Colonic mucosa (tissue), 4 donors: ENCODE measurements around the gene NR1H3. TPM values are rescaled to one million over a fixed set of nuclear protein-coding genes. Genes with fewer than 3 reads are reported as not detected.
"Not testable (repeated sequence)": the region's sequence is repeated elsewhere in the genome, so short reads cannot be mapped to it uniquely, and the experiment has no call there.

ENCODE experiments used
- DNase-seq: peaks from one replicate; pipeline ENCODE4 v3.0.0-alpha.2; 2020
- H3K27ac ChIP-seq: fragments of 200-600 bp; one replicate; pipeline ENCODE4 v1.8.0; 2021
- H3K27me3 ChIP-seq: fragments of 200-600 bp; one replicate; pipeline ENCODE4 v1.8.0; 2021
- H3K36me3 ChIP-seq: fragments of 200-600 bp; one replicate; pipeline ENCODE4 v1.8.0; 2021
- H3K4me1 ChIP-seq: fragments of 200-600 bp; one replicate; pipeline ENCODE4 v1.8.0; 2021; ENCODE audit warnings: mild to moderate bottlenecking
- H3K4me3 ChIP-seq: fragments of 200-600 bp; one replicate; pipeline ENCODE4 v1.8.0; 2021
- H3K9ac ChIP-seq, 2 donors: one replicate each; pipeline ENCODE4 v1.7.0; 2013; ENCODE audit warnings: control low read depth in 2 of 2, low read depth in 2 of 2, low read length in 2 of 2
- H3K9me3 ChIP-seq: fragments of 200-600 bp; one replicate; pipeline ENCODE4 v1.8.0; 2021
- CTCF ChIP-seq: fragments of 200-600 bp; IDR thresholded peaks from one replicate; pipeline ENCODE4 v1.8.0; 2022; ENCODE audit warnings: antibody characterized with exemption, mild to moderate bottlenecking
- intact Hi-C: fragments of 100-400 bp; cut with DNase I; formaldehyde crosslinking; loops from one replicate; pipeline ENCODE4 v1.14.1; 2022
- total RNA-seq, 2 donors: library from RNA; stranded (reverse); fragmentation: NEBNext Ultra II Directional in 1 of 2; extraction: Animal tissue kit (Norgen Biotek cat#: 25700) in 1 of 2; gene quantifications; one replicate each; pipeline ENCODE4 v1.2.1, GENCODE V29; 2021
- donor health status: healthy.
- donor health status: DM: no; HTN: no; CAD: no.
- donor health status: DM: no; HTN: no; CAD: no.

The NR1H3 gene
- total RNA-seq, 2 donors from 2014 or later = 28.3 to 43.1 TPM

GRCh38 chr11:47305734-47306483 lies 48.1 kb downstream of the NR1H3 start:
- H3K27ac ChIP-seq = no peak overlapping the region
- H3K27me3 ChIP-seq = no peaks in the 10 kb centered on the region
- no peak for DNase-seq
- TF ChIP-seq CTCF = no peak
- intact Hi-C loops = no loop called here
- H3K9me3 ChIP-seq = no peaks in the 10 kb centered on the region
- no peak overlapping the region for H3K9ac ChIP-seq
- H3K4me1 ChIP-seq = no peaks in the 10 kb centered on the region
- H3K36me3 ChIP-seq = peaks cover 36% of the 10 kb centered on the region
- H3K4me3 ChIP-seq = no peak overlapping the region

- Histone ChIP-seq H3K9ac (no peak overlapping the region), H3K4me1 (no peaks in the 10 kb centered on the region), H3K27me3 (no peaks in the 10 kb centered on the region), H3K9me3 (no peaks in the 10 kb centered on the region), H3K4me3 (no peak overlapping the region), H3K27ac (no peak overlapping the region), H3K36me3 (peaks cover 33% of the 10 kb centered on the region)
- no peak for DNase-seq
- TF ChIP-seq CTCF = no peak
- intact Hi-C loops = no loop called here
Observed at GRCh38 chr11:47306484-47306844, 48.7 kb downstream of the NR1H3 start.

- TF ChIP-seq CTCF = no peak
- Histone ChIP-seq H3K9me3 (no peaks in the 10 kb centered on the region), H3K9ac (no peak overlapping the region), H3K36me3 (peaks cover 22% of the 10 kb centered on the region), H3K4me1 (no peaks in the 10 kb centered on the region), H3K27me3 (no peaks in the 10 kb centered on the region), H3K4me3 (no peak overlapping the region), H3K27ac (no peak overlapping the region)
- no peak for DNase-seq
- intact Hi-C loops = no loop called here
Observed at GRCh38 chr11:47308050-47308823, 50.4 kb downstream of the NR1H3 start.

GRCh38 chr11:47314992-47315391 lies 57.2 kb downstream of the NR1H3 start:
- intact Hi-C loops = no loop called here
- no peaks in the 10 kb centered on the region for H3K9me3 ChIP-seq
- H3K27ac ChIP-seq = no peak overlapping the region
- TF ChIP-seq CTCF = no peak
- peaks cover 8% of the 10 kb centered on the region for H3K36me3 ChIP-seq
- DNase-seq = no peak
- no peaks in the 10 kb centered on the region for H3K4me1 ChIP-seq
- no peak overlapping the region for H3K9ac ChIP-seq
- no peak overlapping the region for H3K4me3 ChIP-seq
- H3K27me3 ChIP-seq = no peaks in the 10 kb centered on the region

- H3K9ac ChIP-seq, intact Hi-C loops, H3K4me1 ChIP-seq, H3K27me3 ChIP-seq, H3K36me3 ChIP-seq, H3K4me3 ChIP-seq, DNase-seq, H3K27ac ChIP-seq, H3K9me3 ChIP-seq: not testable (repeated sequence)
Observed at GRCh38 chr11:47316501-47316900, 58.7 kb downstream of the NR1H3 start.
